Activated B cell treated with CpG ODN at 0.5 μM for 24 hours (primary cell): ENCODE measurements around the gene STX4. TPM values are rescaled to one million over a fixed set of nuclear protein-coding genes. Genes with fewer than 3 reads are reported as not detected.

Source experiments
- ATAC-seq: fragments of 200-7000 bp; cut with Tn5 transposase; one replicate; pipeline ENCODE4 v1.10.0; 2021; ENCODE audit warnings: low read depth, mild to moderate bottlenecking, moderate library complexity
- CTCF ChIA-PET: fragments of 350-600 bp; sonication (Branson Sonifier 250); formaldehyde crosslinking; loops from one replicate; lab custom pipeline; 2021; ENCODE audit warnings: antibody characterized with exemption; lab: Charles Lee
- POLR2A ChIA-PET: fragments of 350-600 bp; sonication (Branson Sonifier 250); formaldehyde crosslinking; loops from one replicate; lab custom pipeline; 2021; ENCODE audit warnings: antibody characterized with exemption; lab: Charles Lee
- DNase-seq: peaks from one replicate; pipeline ENCODE4 v3.0.0; 2022
- H3K27ac Mint-ChIP-seq: one replicate; pipeline ENCODE4 v1.8.0; 2020; ENCODE audit warnings: mixed read lengths
- H3K27me3 Mint-ChIP-seq: one replicate; pipeline ENCODE4 v1.8.0; 2021; ENCODE audit warnings: mixed read lengths
- H3K36me3 Mint-ChIP-seq: one replicate; pipeline ENCODE4 v1.8.0; 2021; ENCODE audit warnings: low read depth, mixed read lengths
- H3K4me1 Mint-ChIP-seq: one replicate; pipeline ENCODE4 v1.8.0; 2021; ENCODE audit warnings: mixed read lengths
- H3K4me3 Mint-ChIP-seq: one replicate; pipeline ENCODE4 v1.8.0; 2020; ENCODE audit warnings: mild to moderate bottlenecking, mixed read lengths
- H3K9me3 Mint-ChIP-seq: one replicate; pipeline ENCODE4 v1.8.0; 2020; ENCODE audit warnings: mixed read lengths
- intact Hi-C: fragments of 100-400 bp; cut with micrococcal nuclease; formaldehyde crosslinking; loops from one replicate; pipeline ENCODE4 v1.15.1; 2024
- total RNA-seq: library from RNA; stranded (reverse); gene quantifications from 2 replicates; pipeline ENCODE4 v1.2.3, GENCODE V29; 2022
- TF ChIP-seq, protein P1 (sequence below): fragments of 200-600 bp; IDR thresholded peaks from one replicate; pipeline ENCODE4 v1.8.0; 2022; ENCODE audit warnings: antibody characterized with exemption, mild to moderate bottlenecking

Gene STX4
- total RNA-seq, 1 donor from 2014 or later: 107 TPM

GRCh38 chr16:31085873-31086628, 52.7 kb downstream of the STX4 start:
- ATAC-seq: no peak
- CTCF ChIA-PET: no interaction called here

GRCh38 chr16:31086629-31086906, 53.2 kb downstream of the STX4 start:
- Mint-ChIP-seq H3K27me3 (no peaks in the 10 kb centered on the region), H3K27ac (no peak overlapping the region), H3K9me3 (no peaks in the 10 kb centered on the region), H3K4me3 (no peak overlapping the region), H3K36me3 (peaks cover 41% of the 10 kb centered on the region), H3K4me1 (peaks cover 5% of the 10 kb centered on the region)
- intact Hi-C loops: no loop called here
- TF ChIP-seq, protein P1, sequence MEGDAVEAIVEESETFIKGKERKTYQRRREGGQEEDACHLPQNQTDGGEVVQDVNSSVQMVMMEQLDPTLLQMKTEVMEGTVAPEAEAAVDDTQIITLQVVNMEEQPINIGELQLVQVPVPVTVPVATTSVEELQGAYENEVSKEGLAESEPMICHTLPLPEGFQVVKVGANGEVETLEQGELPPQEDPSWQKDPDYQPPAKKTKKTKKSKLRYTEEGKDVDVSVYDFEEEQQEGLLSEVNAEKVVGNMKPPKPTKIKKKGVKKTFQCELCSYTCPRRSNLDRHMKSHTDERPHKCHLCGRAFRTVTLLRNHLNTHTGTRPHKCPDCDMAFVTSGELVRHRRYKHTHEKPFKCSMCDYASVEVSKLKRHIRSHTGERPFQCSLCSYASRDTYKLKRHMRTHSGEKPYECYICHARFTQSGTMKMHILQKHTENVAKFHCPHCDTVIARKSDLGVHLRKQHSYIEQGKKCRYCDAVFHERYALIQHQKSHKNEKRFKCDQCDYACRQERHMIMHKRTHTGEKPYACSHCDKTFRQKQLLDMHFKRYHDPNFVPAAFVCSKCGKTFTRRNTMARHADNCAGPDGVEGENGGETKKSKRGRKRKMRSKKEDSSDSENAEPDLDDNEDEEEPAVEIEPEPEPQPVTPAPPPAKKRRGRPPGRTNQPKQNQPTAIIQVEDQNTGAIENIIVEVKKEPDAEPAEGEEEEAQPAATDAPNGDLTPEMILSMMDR: no peak
- ChIA-PET CTCF (no interaction called here), POLR2A (interaction anchor here (0.9 kb wide), 1 partner anchor 13 kb away, joined by 6 read pairs; the partner anchor contains the start of genes ZNF646 and ZNF668)
- DNase-seq (no peak), ATAC-seq (no peak)

More at GRCh38 chr16:31085873-31086628, 52.7 kb downstream of the STX4 start:
- Mint-ChIP-seq H3K4me3 (no peak overlapping the region), H3K36me3 (peaks cover 41% of the 10 kb centered on the region), H3K9me3 (no peaks in the 10 kb centered on the region), H3K27ac (no peak overlapping the region), H3K4me1 (peaks cover 5% of the 10 kb centered on the region), H3K27me3 (no peaks in the 10 kb centered on the region)
- POLR2A ChIA-PET: interaction anchor here (0.9 kb wide), 1 partner anchor 12 kb away, joined by 6 read pairs; the partner anchor contains the start of genes ZNF646 and ZNF668
- DNase-seq: no peak
- TF ChIP-seq, protein P1: no peak
- intact Hi-C loops: no loop called here

DNA sequence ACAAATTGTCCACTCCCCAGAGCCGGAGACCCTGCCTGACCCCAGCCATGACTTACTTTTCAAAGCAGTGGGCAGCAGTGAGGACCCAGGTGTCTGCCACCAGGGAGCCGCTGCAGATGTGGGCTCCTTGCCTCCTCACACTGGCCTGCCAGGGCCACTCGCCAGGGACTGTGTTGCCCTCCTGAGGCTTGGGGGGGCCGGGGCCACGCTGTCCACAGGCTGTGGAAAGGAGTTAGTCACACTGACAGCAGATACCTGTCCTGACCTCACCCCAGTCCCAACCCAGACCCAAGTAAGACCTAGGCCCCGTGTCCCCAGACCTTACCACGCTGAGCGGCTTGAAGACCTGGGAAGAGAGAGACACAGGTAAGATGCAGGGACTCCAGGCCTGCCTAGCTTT, 54.1 kb downstream of the STX4 start:
- H3K27ac Mint-ChIP-seq: no peak overlapping the region
- no peak for ATAC-seq
- intact Hi-C loops: no loop called here

GRCh38 chr16:31087971-31088370, 54.6 kb downstream of the STX4 start:
- TF ChIP-seq, protein P1: no peak
- no peak overlapping the region for H3K27ac Mint-ChIP-seq
- DNase-seq (no peak), ATAC-seq (no peak)
- no peaks in the 10 kb centered on the region for H3K27me3 Mint-ChIP-seq
- H3K36me3 Mint-ChIP-seq: peaks cover 34% of the 10 kb centered on the region
- H3K9me3 Mint-ChIP-seq: no peaks in the 10 kb centered on the region
- intact Hi-C loops: no loop called here
- ChIA-PET POLR2A (no interaction called here), CTCF (no interaction called here)
- no peak overlapping the region for H3K4me3 Mint-ChIP-seq
- H3K4me1 Mint-ChIP-seq: peaks cover 2% of the 10 kb centered on the region

More for the DNA sequence above, 54.1 kb downstream of the STX4 start:
- ChIA-PET POLR2A (no interaction called here), CTCF (no interaction called here)
- DNase-seq: no peak
- TF ChIP-seq, protein P1: no peak
- H3K9me3 Mint-ChIP-seq: no peaks in the 10 kb centered on the region
- no peaks in the 10 kb centered on the region for H3K27me3 Mint-ChIP-seq
- H3K4me3 Mint-ChIP-seq: no peak overlapping the region
- peaks cover 37% of the 10 kb centered on the region for H3K36me3 Mint-ChIP-seq
- peaks cover 2% of the 10 kb centered on the region for H3K4me1 Mint-ChIP-seq

- TF ChIP-seq, protein P1: no peak
- ChIA-PET POLR2A (no interaction called here), CTCF (no interaction called here)
- intact Hi-C loops: no loop called here
- H3K9me3 Mint-ChIP-seq: no peaks in the 10 kb centered on the region
- peaks cover 2% of the 10 kb centered on the region for H3K4me1 Mint-ChIP-seq
- no peak for ATAC-seq
- H3K27me3 Mint-ChIP-seq: no peaks in the 10 kb centered on the region
- DNase-seq: no peak
- peaks cover 30% of the 10 kb centered on the region for H3K36me3 Mint-ChIP-seq
- no peak within 1 kb of the TSS for H3K4me3 Mint-ChIP-seq
- no peak within 1 kb of the TSS for H3K27ac Mint-ChIP-seq
Observed at GRCh38 chr16:31088459-31089183, 55.3 kb downstream of the STX4 start, which contains the start of gene PRSS53. TSS of gene PRSS53 (minus strand) at chr16:31088943. CDS start at chr16:31088809, 134 bp downstream.
